Activated CD4-positive, alpha-beta memory T cell treated with anti-CD3 and anti-CD28 coated beads for 36 hours (primary cell): ENCODE data around the gene RSPH3. TPM values are rescaled to one million over a fixed set of nuclear protein-coding genes. Genes with fewer than 3 reads are reported as not detected.
A peak's percentile ranks its signal among the peaks of the same experiment; 100 is the strongest.

ENCODE experiments used
- CTCF ChIA-PET: fragments of 350-600 bp; sonication (Branson Sonifier 250); formaldehyde crosslinking; loops from one replicate; lab custom pipeline; 2021; ENCODE audit warnings: antibody characterized with exemption, inconsistent platforms; lab: Charles Lee
- POLR2A ChIA-PET: fragments of 350-600 bp; sonication (Branson Sonifier 250); formaldehyde crosslinking; loops from one replicate; lab custom pipeline; 2021; ENCODE audit warnings: antibody characterized with exemption; lab: Charles Lee
- DNase-seq: peaks from one replicate; pipeline ENCODE4 v3.0.0-alpha.2; 2020
- H3K27ac Mint-ChIP-seq: one replicate; pipeline ENCODE4 v1.8.0; 2021; ENCODE audit warnings: mixed read lengths
- H3K27me3 Mint-ChIP-seq: one replicate; pipeline ENCODE4 v1.8.0; 2021; ENCODE audit warnings: mixed read lengths
- H3K36me3 Mint-ChIP-seq: one replicate; pipeline ENCODE4 v1.8.0; 2021; ENCODE audit warnings: mixed read lengths
- H3K4me1 Mint-ChIP-seq: one replicate; pipeline ENCODE4 v1.8.0; 2021; ENCODE audit warnings: low read depth, mixed read lengths
- H3K4me3 Mint-ChIP-seq: one replicate; pipeline ENCODE4 v1.8.0; 2021; ENCODE audit warnings: mild to moderate bottlenecking, mixed read lengths
- H3K9me3 Mint-ChIP-seq: one replicate; pipeline ENCODE4 v1.8.0; 2021; ENCODE audit warnings: mixed read lengths
- intact Hi-C: fragments of 100-400 bp; cut with micrococcal nuclease; formaldehyde crosslinking; loops from one replicate; pipeline ENCODE4 v1.15.1; 2023
- total RNA-seq, 2 experiments: library from RNA; stranded (reverse); gene quantifications; one replicate each; pipeline ENCODE4 v1.2.3, GENCODE V29; 2021

Gene RSPH3
- total RNA-seq: 1 to 10 TPM; 6.1 to 6.8 TPM

- peaks cover 34% of the 10 kb centered on the region for H3K4me1 Mint-ChIP-seq
- peak within 1 kb of the TSS; percentile 86 for H3K27ac Mint-ChIP-seq
- intact Hi-C loops: loop anchor here (1.0 to 5.0 kb wide), 5 partner anchors 17 to 183 kb away; no protein-coding TSS in a partner anchor
- H3K9me3 Mint-ChIP-seq: no peaks in the 10 kb centered on the region
- POLR2A ChIA-PET: interaction anchor here (0.5 to 2.1 kb wide), 13 partner anchors 9 to 180 kb away, joined by 3 to 9 read pairs (median 5); partner anchors contain the start of gene TAGAP
- H3K36me3 Mint-ChIP-seq: no peaks in the 10 kb centered on the region
- no peaks in the 10 kb centered on the region for H3K27me3 Mint-ChIP-seq
- CTCF ChIA-PET: interaction anchor here (0.6 to 3.1 kb wide), 19 partner anchors 8 to 340 kb away, joined by 3 to 36 read pairs (median 6); no protein-coding TSS in a partner anchor
- H3K4me3 Mint-ChIP-seq: peak within 1 kb of the TSS; percentile 97
- peak; percentile 97 for DNase-seq
Observed at GRCh38 chr6:158999666-159000403, at the start of gene RSPH3. Gene RSPH3, minus strand, starts transcription at chr6:159000202. Its CDS starts 652 bp downstream, at chr6:158999550.

- Mint-ChIP-seq H3K9me3 (no peaks in the 10 kb centered on the region), H3K27me3 (no peaks in the 10 kb centered on the region), H3K4me3 (peak overlapping the region; percentile 14), H3K4me1 (peaks cover 42% of the 10 kb centered on the region), H3K27ac (peak overlapping the region; percentile 74), H3K36me3 (peaks cover 11% of the 10 kb centered on the region)
- intact Hi-C loops: no loop called here
- POLR2A ChIA-PET: interaction anchor here (0.7 kb wide), 1 partner anchor 15 kb away, joined by 3 read pairs; no protein-coding TSS in a partner anchor
- CTCF ChIA-PET: interaction anchor here (1.0 kb wide), 2 partner anchors 58 to 62 kb away, joined by 3 to 4 read pairs; no protein-coding TSS in a partner anchor
- DNase-seq: no peak
Observed at GRCh38 chr6:159047891-159048685, 48.1 kb upstream of the RSPH3 start.

DNA sequence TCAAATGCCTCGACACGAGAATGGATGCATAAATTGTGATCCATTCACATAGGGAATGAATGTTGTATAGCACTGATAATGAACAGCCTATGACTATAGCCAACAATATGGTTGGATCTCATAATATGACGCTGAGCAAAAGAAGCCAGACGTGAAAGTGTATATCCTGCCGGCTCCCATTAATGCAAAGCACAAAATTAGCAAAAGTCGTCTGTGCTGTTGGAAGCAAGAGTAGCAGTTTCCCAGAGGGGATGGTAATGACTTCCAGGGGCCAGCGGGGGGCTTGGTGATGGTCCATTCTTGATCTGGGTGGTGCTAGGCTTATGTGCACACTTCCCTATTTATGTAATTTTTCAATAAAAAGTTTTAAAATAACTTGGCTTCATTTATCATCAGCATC lies 45.8 kb upstream of the RSPH3 start:
- CTCF ChIA-PET: interaction anchor here (7.1 to 11.6 kb wide), 2 partner anchors 37 to 56 kb away, joined by 83 to 370 read pairs; no protein-coding TSS in a partner anchor
- Mint-ChIP-seq H3K27ac (peak overlapping the region; percentile 95), H3K4me1 (peaks cover 59% of the 10 kb centered on the region), H3K9me3 (no peaks in the 10 kb centered on the region), H3K27me3 (no peaks in the 10 kb centered on the region), H3K36me3 (peaks cover 34% of the 10 kb centered on the region), H3K4me3 (peak overlapping the region; percentile 94)
- no peak for DNase-seq
- intact Hi-C loops: loop anchor here (1.0 to 2.0 kb wide), 3 partner anchors 16 to 393 kb away; no protein-coding TSS in a partner anchor
- POLR2A ChIA-PET: interaction anchor here (1.0 to 5.6 kb wide), 4 partner anchors 11 to 53 kb away, joined by 3 to 69 read pairs (median 15); no protein-coding TSS in a partner anchor

DNA sequence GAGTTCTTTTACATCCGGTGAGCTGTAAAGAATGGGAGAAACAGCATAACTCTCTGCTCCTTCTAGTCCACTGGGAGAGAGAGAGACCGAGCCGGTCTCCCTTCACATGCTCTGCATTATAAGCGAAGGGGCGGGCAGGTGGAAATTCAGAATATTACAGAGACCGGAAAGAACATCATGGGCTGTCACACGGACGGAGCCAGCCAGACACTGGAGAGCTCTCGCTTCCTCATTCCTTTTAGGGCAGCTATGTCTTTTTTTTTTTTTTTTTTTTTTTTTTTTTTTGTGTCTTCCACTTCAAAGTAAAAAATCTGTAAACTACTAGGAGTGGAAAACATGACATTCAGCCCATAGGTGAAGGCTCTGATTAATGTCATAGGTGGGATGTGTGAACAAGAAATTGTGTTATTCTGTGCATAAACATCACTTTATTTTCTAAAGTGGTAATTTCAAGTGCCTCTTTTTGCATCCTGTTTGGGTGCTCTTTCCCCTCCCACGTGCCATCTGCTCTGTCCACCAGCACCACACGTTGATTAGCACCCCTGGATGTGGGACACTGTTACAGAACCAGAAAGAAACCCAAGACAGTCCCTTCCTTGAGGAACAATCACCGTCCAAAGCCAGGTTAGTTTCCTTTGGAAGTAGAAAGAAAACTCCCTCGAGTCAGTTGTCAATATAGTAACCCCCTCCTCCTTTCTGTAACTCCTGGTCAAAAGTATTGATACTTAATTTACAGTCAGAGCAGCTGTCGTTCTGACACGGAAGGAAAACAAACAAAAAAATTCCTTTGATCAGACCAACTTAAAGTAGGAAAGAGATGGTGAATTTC lies 45.1 kb upstream of the RSPH3 start, which contains the start of gene TAGAP:
TSS of gene TAGAP (minus strand) at position 93 of the 829 bp plus-strand sequence. CDS start 845 bp downstream, outside the sequence.
- POLR2A ChIA-PET: interaction anchor here (0.6 to 5.6 kb wide), 16 partner anchors 11 to 401 kb away, joined by 3 to 69 read pairs (median 8); partner anchors contain the start of genes DYNLT1 and RSPH3
- intact Hi-C loops: loop anchor here (1.0 to 5.0 kb wide), 4 partner anchors 17 to 392 kb away; no protein-coding TSS in a partner anchor
- no peaks in the 10 kb centered on the region for H3K9me3 Mint-ChIP-seq
- H3K27me3 Mint-ChIP-seq: no peaks in the 10 kb centered on the region
- DNase-seq: peak; percentile 91
- H3K4me3 Mint-ChIP-seq: peak within 1 kb of the TSS; percentile 94
- peaks cover 41% of the 10 kb centered on the region for H3K36me3 Mint-ChIP-seq
- peak within 1 kb of the TSS; percentile 95 for H3K27ac Mint-ChIP-seq
- peaks cover 66% of the 10 kb centered on the region for H3K4me1 Mint-ChIP-seq
- CTCF ChIA-PET: interaction anchor here (0.8 to 11.6 kb wide), 6 partner anchors 13 to 90 kb away, joined by 3 to 370 read pairs (median 50); no protein-coding TSS in a partner anchor

DNA sequence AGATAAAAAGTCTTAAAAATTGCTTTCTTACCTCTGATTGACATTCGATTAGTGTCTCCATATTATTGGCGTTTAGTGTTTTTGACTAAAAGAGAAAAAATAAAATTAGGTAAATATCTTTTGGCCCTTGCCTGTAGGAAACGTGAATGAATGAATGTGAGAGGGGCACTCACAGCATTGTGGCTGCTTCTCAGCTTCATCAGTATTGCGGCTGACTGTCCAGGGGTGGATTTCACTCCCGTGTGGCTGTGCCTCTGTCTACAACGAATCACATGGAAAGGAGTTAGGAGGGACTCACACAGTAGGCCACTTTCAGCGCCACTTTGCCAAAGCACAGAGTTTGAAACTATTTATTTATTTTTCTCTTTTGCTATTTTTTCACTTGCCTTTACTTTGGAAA lies 43.9 kb upstream of the RSPH3 start:
- intact Hi-C loops: loop anchor here (2.0 to 5.0 kb wide), 3 partner anchors 37 to 391 kb away; no protein-coding TSS in a partner anchor
- Mint-ChIP-seq H3K4me1 (peaks cover 70% of the 10 kb centered on the region), H3K27me3 (no peaks in the 10 kb centered on the region), H3K27ac (peak overlapping the region; percentile 95), H3K36me3 (peaks cover 53% of the 10 kb centered on the region), H3K4me3 (peak overlapping the region; percentile 94), H3K9me3 (no peaks in the 10 kb centered on the region)
- CTCF ChIA-PET: interaction anchor here (0.7 to 11.6 kb wide), 10 partner anchors 14 to 91 kb away, joined by 3 to 370 read pairs (median 14); partner anchors contain the start of gene RSPH3
- DNase-seq: peak; percentile 48
- POLR2A ChIA-PET: interaction anchor here (1.0 to 5.6 kb wide), 15 partner anchors 13 to 400 kb away, joined by 3 to 69 read pairs (median 8); partner anchors contain the start of genes DYNLT1 and RSPH3

GRCh38 chr6:159043251-159043650 lies 43.2 kb upstream of the RSPH3 start:
- ChIA-PET CTCF (interaction anchor here (0.6 to 11.6 kb wide), 12 partner anchors 15 to 92 kb away, joined by 3 to 370 read pairs (median 12); partner anchors contain the start of gene RSPH3), POLR2A (interaction anchor here (1.0 to 5.6 kb wide), 9 partner anchors 13 to 399 kb away, joined by 3 to 69 read pairs (median 16); no protein-coding TSS in a partner anchor)
- Mint-ChIP-seq H3K27ac (peak overlapping the region; percentile 95), H3K4me1 (peaks cover 69% of the 10 kb centered on the region), H3K36me3 (peaks cover 56% of the 10 kb centered on the region), H3K4me3 (peak overlapping the region; percentile 94), H3K27me3 (no peaks in the 10 kb centered on the region), H3K9me3 (no peaks in the 10 kb centered on the region)
- intact Hi-C loops: loop anchor here (2.0 to 5.0 kb wide), 2 partner anchors 36 to 192 kb away; no protein-coding TSS in a partner anchor
- DNase-seq: no peak

- POLR2A ChIA-PET: interaction anchor here (1.0 to 5.6 kb wide), 8 partner anchors 14 to 399 kb away, joined by 3 to 69 read pairs (median 19); no protein-coding TSS in a partner anchor
- intact Hi-C loops: loop anchor here (1.0 to 5.0 kb wide), 3 partner anchors 36 to 192 kb away; no protein-coding TSS in a partner anchor
- Mint-ChIP-seq H3K4me3 (peak overlapping the region; percentile 94), H3K36me3 (peaks cover 61% of the 10 kb centered on the region), H3K27me3 (no peaks in the 10 kb centered on the region), H3K9me3 (no peaks in the 10 kb centered on the region), H3K4me1 (peaks cover 69% of the 10 kb centered on the region), H3K27ac (peak overlapping the region; percentile 95)
- no peak for DNase-seq
- CTCF ChIA-PET: interaction anchor here (0.6 to 11.6 kb wide), 14 partner anchors 15 to 109 kb away, joined by 3 to 370 read pairs (median 7); partner anchors contain the start of gene RSPH3
Observed at GRCh38 chr6:159042826-159043181, 42.8 kb upstream of the RSPH3 start.

- ChIA-PET POLR2A (interaction anchor here (0.6 to 5.6 kb wide), 9 partner anchors 14 to 389 kb away, joined by 3 to 69 read pairs (median 8); no protein-coding TSS in a partner anchor), CTCF (interaction anchor here (0.6 to 11.6 kb wide), 19 partner anchors 8 to 191 kb away, joined by 3 to 370 read pairs (median 5); partner anchors contain the start of gene RSPH3)
- no peaks in the 10 kb centered on the region for H3K9me3 Mint-ChIP-seq
- peaks cover 67% of the 10 kb centered on the region for H3K36me3 Mint-ChIP-seq
- peaks cover 69% of the 10 kb centered on the region for H3K4me1 Mint-ChIP-seq
- H3K4me3 Mint-ChIP-seq: peak overlapping the region; percentile 94
- no peaks in the 10 kb centered on the region for H3K27me3 Mint-ChIP-seq
- peak; percentile 86 for DNase-seq
- peak overlapping the region; percentile 95 for H3K27ac Mint-ChIP-seq
- intact Hi-C loops: loop anchor here (1.0 to 5.0 kb wide), 3 partner anchors 35 to 191 kb away; no protein-coding TSS in a partner anchor
Observed at GRCh38 chr6:159042003-159042825, 42.2 kb upstream of the RSPH3 start.

GRCh38 chr6:159041181-159041580 lies 41.2 kb upstream of the RSPH3 start:
- POLR2A ChIA-PET: interaction anchor here (0.7 to 5.6 kb wide), 8 partner anchors 15 to 388 kb away, joined by 3 to 69 read pairs (median 12); no protein-coding TSS in a partner anchor
- intact Hi-C loops: loop anchor here (5.0 kb wide), 1 partner anchor 34 kb away; no protein-coding TSS in a partner anchor
- H3K27me3 Mint-ChIP-seq: no peaks in the 10 kb centered on the region

More at GRCh38 chr6:159041181-159041580, 41.2 kb upstream of the RSPH3 start:
- H3K9me3 Mint-ChIP-seq: no peaks in the 10 kb centered on the region
- peaks cover 76% of the 10 kb centered on the region for H3K36me3 Mint-ChIP-seq
- no peak for DNase-seq
- peaks cover 73% of the 10 kb centered on the region for H3K4me1 Mint-ChIP-seq
- peak overlapping the region; percentile 95 for H3K27ac Mint-ChIP-seq
- peak overlapping the region; percentile 94 for H3K4me3 Mint-ChIP-seq
- CTCF ChIA-PET: interaction anchor here (0.9 to 11.6 kb wide), 13 partner anchors 9 to 190 kb away, joined by 3 to 370 read pairs (median 7); partner anchors contain the start of gene RSPH3
